HG02870 (cell line): ENCODE results near the gene STYXL1.

ENCODE experiments used
- ATAC-seq: cut with Tn5 transposase; IDR thresholded peaks from one replicate; pipeline ENCODE4 v1.9.1; 2021; ENCODE audit warnings: mild to moderate bottlenecking, moderate library complexity; ENCODE audit not compliant: unreplicated experiment

STYXL1 gene

GRCh38 chr7:75981453-75982305, 66.1 kb downstream of the STYXL1 start:
- no peak for ATAC-seq

GRCh38 chr7:75981203-75981452, 66.7 kb downstream of the STYXL1 start:
- ATAC-seq = no peak

- no peak for ATAC-seq
These were observed 67.2 kb downstream of the STYXL1 start for GRCh38 chr7:75980430-75981202.

- no peak for ATAC-seq
These were observed 67.9 kb downstream of the STYXL1 start for GRCh38 chr7:75979759-75980429.

GRCh38 chr7:75977743-75978142, 70.1 kb downstream of the STYXL1 start:
- ATAC-seq = no peak

- no peak for ATAC-seq
These were observed 75.6 kb downstream of the STYXL1 start for GRCh38 chr7:75971961-75972763.

- ATAC-seq = no peak
These were observed 76.4 kb downstream of the STYXL1 start for GRCh38 chr7:75971309-75971960.

- no peak for ATAC-seq
These were observed 77.9 kb downstream of the STYXL1 start for GRCh38 chr7:75969704-75970498.

GRCh38 chr7:75969182-75969581, 78.6 kb downstream of the STYXL1 start:
- no peak for ATAC-seq

GRCh38 chr7:75968561-75969001, 79.2 kb downstream of the STYXL1 start:
- ATAC-seq = no peak

- ATAC-seq = no peak
These were observed 79.8 kb downstream of the STYXL1 start for GRCh38 chr7:75968012-75968411.

- ATAC-seq = no peak
These were observed 80.3 kb downstream of the STYXL1 start for GRCh38 chr7:75967487-75967997.

- no peak for ATAC-seq
These were observed 80.7 kb downstream of the STYXL1 start for GRCh38 chr7:75967055-75967454.

GRCh38 chr7:75966190-75966961, 81.4 kb downstream of the STYXL1 start:
- ATAC-seq = no peak

- ATAC-seq = no peak
These were observed 82.2 kb downstream of the STYXL1 start for GRCh38 chr7:75965617-75966016.

- no peak for ATAC-seq
These were observed 84.3 kb downstream of the STYXL1 start for GRCh38 chr7:75963381-75963995.

GRCh38 chr7:75962607-75963380, 85.0 kb downstream of the STYXL1 start:
- no peak for ATAC-seq
